Measurements from ENCODE around the gene ACE2.

- TF ChIP-seq, protein P1, sequence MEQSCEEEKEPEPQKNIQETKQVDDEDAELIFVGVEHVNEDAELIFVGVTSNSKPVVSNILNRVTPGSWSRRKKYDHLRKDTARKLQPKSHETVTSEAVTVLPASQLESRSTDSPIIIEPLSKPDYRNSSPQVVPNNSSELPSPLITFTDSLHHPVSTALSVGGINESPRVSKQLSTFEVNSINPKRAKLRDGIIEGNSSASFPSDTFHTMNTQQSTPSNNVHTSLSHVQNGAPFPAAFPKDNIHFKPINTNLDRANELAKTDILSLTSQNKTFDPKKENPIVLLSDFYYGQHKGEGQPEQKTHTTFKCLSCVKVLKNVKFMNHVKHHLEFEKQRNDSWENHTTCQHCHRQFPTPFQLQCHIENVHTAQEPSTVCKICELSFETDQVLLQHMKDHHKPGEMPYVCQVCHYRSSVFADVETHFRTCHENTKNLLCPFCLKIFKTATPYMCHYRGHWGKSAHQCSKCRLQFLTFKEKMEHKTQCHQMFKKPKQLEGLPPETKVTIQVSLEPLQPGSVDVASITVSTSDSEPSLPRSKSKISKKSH (CRISPR knock-in tag; IDR thresholded peaks at IDR 0.05) = no peak
- TF ChIP-seq GABPA (tag; conservative IDR thresholded peaks at IDR 0.05; ENCODE audit: low read depth) = no peak; the same call in none of the 2 replicates
- TF ChIP-seq ZNF224 (CRISPR knock-in tag; IDR thresholded peaks at IDR 0.05) = no peak
- no peak for TF ChIP-seq ETV6 (IDR thresholded peaks at IDR 0.05; ENCODE audit: borderline replicate concordance in 1 of 2, low read depth in 2 of 2, low read length in 1 of 2)
- TF ChIP-seq ETV6 (CRISPR knock-in tag; IDR thresholded peaks at IDR 0.05; ENCODE audit: borderline replicate concordance) = no peak
Measured at GRCh38 chrX:15515931-15516330, 84.8 kb downstream of the ACE2 start.
